Adrenal gland (tissue), 12 donors: Measurements from ENCODE around the gene NKAIN2. TPM values are rescaled to one million over a fixed set of nuclear protein-coding genes. Genes with fewer than 3 reads are reported as not detected.
"Not testable (repeated sequence)": the region's sequence is repeated elsewhere in the genome, so short reads cannot be mapped to it uniquely, and the experiment has no call there.

Experiments used
- DNase-seq, 7 donors: peaks; one replicate each; pipeline ENCODE4 v3.0.0-alpha.2; 2019 to 2020
- H3K27ac ChIP-seq, 5 donors: fragments of 200-600 bp; sonication (generic) in 4 of 5; 1 replicate in 3 of 5; 2 replicates in 2 of 5; pipeline versions ENCODE4 v1.5.1 to v1.8.0; 2016 to 2020; ENCODE audit warnings: mild to moderate bottlenecking in 1 of 5
- H3K27me3 ChIP-seq: fragments of 200-600 bp; 2 replicates; pipeline ENCODE4 v1.8.0; 2021
- H3K36me3 ChIP-seq, 2 donors: fragments of 200-600 bp; replicated peaks in 1 of 2; 1 replicate in 1 of 2; 2 replicates in 1 of 2; pipeline versions ENCODE4 v1.5.1 to v1.8.0; 2018 to 2022
- H3K4me1 ChIP-seq, 2 donors: fragments of 200-600 bp; replicated peaks in 1 of 2; 1 replicate in 1 of 2; 2 replicates in 1 of 2; pipeline versions ENCODE4 v1.5.1 to v1.8.0; 2018 to 2021
- H3K4me3 ChIP-seq, 4 donors: fragments of 200-600 bp; sonication (generic) in 3 of 4; one replicate each; pipeline ENCODE4 v1.5.1; 2016 to 2018
- H3K9me3 ChIP-seq, 3 donors: fragments of 200-600 bp; sonication (generic) in 1 of 3; replicated peaks in 1 of 3; 1 replicate in 2 of 3; 2 replicates in 1 of 3; pipeline versions ENCODE4 v1.5.1 to v1.8.0; 2016 to 2021
- CTCF ChIP-seq, 6 experiments: fragments of 450-650 bp in 4 of 6; fragments of 200-600 bp in 2 of 6; sonication (generic) in 1 of 6; IDR thresholded peaks; 1 replicate in 5 of 6; 2 replicates in 1 of 6; pipeline versions ENCODE4 v1.5.1 to v1.8.0; 2016 to 2021; ENCODE audit warnings: antibody characterized with exemption in 6 of 6, mild to moderate bottlenecking in 2 of 6, moderate library complexity in 1 of 6
- POLR2A ChIP-seq, 2 donors: fragments of 450-650 bp; IDR thresholded peaks; one replicate each; pipeline ENCODE4 v1.6.1; 2017; ENCODE audit warnings: antibody characterized with exemption in 2 of 2, mild to moderate bottlenecking in 2 of 2, moderate library complexity in 1 of 2
- WGBS, 4 donors: extraction: QIAGEN DNeasy Blood & Tissue Kit in 2 of 4; methylation state at CpG; one replicate each; pipeline versions ENCODE4 v1.1.5 to v1.1.7; 2013 to 2017; 5-methylcytosine and 5-hydroxymethylcytosine counted together
- intact Hi-C, 2 donors: fragments of 100-400 bp; cut with DNase I; formaldehyde crosslinking; loops; one replicate each; pipeline versions ENCODE4 v1.14.1 to v1.15.0; 2022 to 2023
- polyA plus RNA-seq, 3 donors: library from polyadenylated mRNA; stranded (reverse); fragments of 200-250 nt in 2 of 3; fragments of 350-450 nt in 1 of 3; fragmentation: Illumina TruSeq in 1 of 3; extraction: RNeasy Lipid Tissue Mini Kit (QIAGEN cat#74804) in 1 of 3; gene quantifications; one replicate each; pipeline ENCODE4 v1.2.3, GENCODE V29; 2013 to 2014
- total RNA-seq, 9 donors: library from RNA; depleted of rRNA in 4 of 9; stranded (reverse); fragments of >200 nt in 4 of 9; fragments of 120-200 nt in 1 of 9; fragmentation: NEBNext Ultra II Directional in 1 of 9; extraction: Animal tissue kit (Norgen Biotek cat#: 25700) in 1 of 9; gene quantifications; one replicate each; pipeline versions ENCODE4 v1.1.0 to v1.2.4, GENCODE V29; 2013 to 2023
- donor health status: healthy with polysubstance abuse.
- donor health status: Bipolar disorder and iron deficiency.
- donor health status: DM: yes; HTN: yes; CAD: no.
- donor health status: DM: no; HTN: no; CAD: no.
- donor health status: DM: no; HTN: no; CAD: no.
- donor health status: DM: yes; HTN: yes; CAD: no.

The NKAIN2 gene
- total and polyA plus RNA-seq, 12 donors = under 0.01 to 0.61 (median 0.23) TPM; not detected in 3

GRCh38 chr6:124557873-124558272 is 754.2 kb downstream of the NKAIN2 start:
- TF ChIP-seq POLR2A (IDR thresholded peaks at IDR 0.05) (no peak), CTCF (IDR thresholded peaks at IDR 0.05) (no peak)
- no peak for DNase-seq
- H3K36me3 ChIP-seq = no peaks in the 10 kb centered on the region
- no peaks in the 10 kb centered on the region for H3K4me1 ChIP-seq
- no peaks in the 10 kb centered on the region for H3K27me3 ChIP-seq
- H3K4me3 ChIP-seq = no peak overlapping the region
- intact Hi-C loops = no loop called here
- no peak overlapping the region for H3K27ac ChIP-seq
- H3K9me3 ChIP-seq = no peaks in the 10 kb centered on the region

GRCh38 chr6:124560078-124560477 is 756.4 kb downstream of the NKAIN2 start:
- H3K27me3 ChIP-seq = not testable (repeated sequence)

GRCh38 chr6:124560873-124561567 is 757.4 kb downstream of the NKAIN2 start:
- Histone ChIP-seq H3K4me1 (no peaks in the 10 kb centered on the region), H3K27ac (no peak overlapping the region), H3K36me3 (no peaks in the 10 kb centered on the region), H3K27me3 (no peaks in the 10 kb centered on the region), H3K4me3 (no peak overlapping the region), H3K9me3 (no peaks in the 10 kb centered on the region)
- no peak for DNase-seq
- 33 to 49% (median 42%) methylated on average over 3 of the region's 3 CpGs for WGBS, 4 donors
- TF ChIP-seq CTCF (IDR thresholded peaks at IDR 0.05) (no peak), POLR2A (IDR thresholded peaks at IDR 0.05) (no peak)
- intact Hi-C loops = no loop called here

More at GRCh38 chr6:124560078-124560477, 756.4 kb downstream of the NKAIN2 start:
- H3K4me3 ChIP-seq, DNase-seq, H3K9me3 ChIP-seq, H3K4me1 ChIP-seq, H3K27ac ChIP-seq, intact Hi-C loops, H3K36me3 ChIP-seq: not testable (repeated sequence)
- WGBS, 4 donors = 73 to 81% (median 76%) methylated on average over 2 of the region's 2 CpGs

GRCh38 chr6:124561635-124562130 is 758.0 kb downstream of the NKAIN2 start:
- Histone ChIP-seq H3K4me3 (no peak overlapping the region), H3K9me3 (no peaks in the 10 kb centered on the region), H3K27ac (no peak overlapping the region), H3K4me1 (no peaks in the 10 kb centered on the region), H3K36me3 (no peaks in the 10 kb centered on the region), H3K27me3 (no peaks in the 10 kb centered on the region)
- no peak for TF ChIP-seq CTCF (IDR thresholded peaks at IDR 0.05)
- no peak for TF ChIP-seq POLR2A (IDR thresholded peaks at IDR 0.05)
- WGBS, 4 donors = 55 to 68% (median 63%) methylated on average over 4 of the region's 4 CpGs
- intact Hi-C loops = no loop called here
- DNase-seq = no peak

- H3K4me1 ChIP-seq, DNase-seq, H3K27me3 ChIP-seq, H3K36me3 ChIP-seq, H3K4me3 ChIP-seq, intact Hi-C loops, H3K9me3 ChIP-seq, H3K27ac ChIP-seq: not testable (repeated sequence)
- WGBS, 4 donors = 82 to 89% (median 85%) methylated on average over 3 of the region's 3 CpGs
Observed at GRCh38 chr6:124564125-124564524, 760.5 kb downstream of the NKAIN2 start.
